Endometrium (tissue), 2 donors: ENCODE results near the gene MYO3B.
"Not testable (repeated sequence)": the region's sequence is repeated elsewhere in the genome, so short reads cannot be mapped to it uniquely, and the experiment has no call there.

Source experiments
- FAIRE-seq: peaks from 2 replicates; lab custom pipeline; 2012; peaks lifted over from hg19 to GRCh38; lab: Jason Lieb, UNC
- donor health status: control.
- donor health status: control.

Gene MYO3B

GRCh38 chr2:170514140-170514539 lies 336.2 kb downstream of the MYO3B start:
- FAIRE-seq: no peak

GRCh38 chr2:170517538-170517937 lies 339.6 kb downstream of the MYO3B start:
- FAIRE-seq: no peak

GRCh38 chr2:170518911-170519310 lies 341.0 kb downstream of the MYO3B start:
- FAIRE-seq: no peak

- FAIRE-seq: no peak
These were observed 343.4 kb downstream of the MYO3B start for GRCh38 chr2:170521299-170521698.

GRCh38 chr2:170523506-170523905 lies 345.6 kb downstream of the MYO3B start:
- FAIRE-seq: no peak

GRCh38 chr2:170524828-170525565 lies 347.1 kb downstream of the MYO3B start:
- FAIRE-seq: no peak

- no peak for FAIRE-seq
These were observed 347.6 kb downstream of the MYO3B start for GRCh38 chr2:170525566-170525900.

- peak; percentile 92 for FAIRE-seq
These were observed 352.4 kb downstream of the MYO3B start for GRCh38 chr2:170530284-170530745.

- no peak for FAIRE-seq
These were observed 353.0 kb downstream of the MYO3B start for GRCh38 chr2:170530803-170531564.

GRCh38 chr2:170531876-170532275 lies 353.9 kb downstream of the MYO3B start:
- FAIRE-seq: no peak

GRCh38 chr2:170533156-170533555 lies 355.2 kb downstream of the MYO3B start:
- FAIRE-seq: no peak

GRCh38 chr2:170535552-170535951 lies 357.6 kb downstream of the MYO3B start:
- no peak for FAIRE-seq

- no peak for FAIRE-seq
These were observed 366.9 kb downstream of the MYO3B start for GRCh38 chr2:170544817-170545216.

- FAIRE-seq: no peak
These were observed 370.4 kb downstream of the MYO3B start for GRCh38 chr2:170548304-170548703.

GRCh38 chr2:170550501-170550900 lies 372.6 kb downstream of the MYO3B start:
- FAIRE-seq: no peak

- FAIRE-seq: not testable (repeated sequence)
These were observed 374.0 kb downstream of the MYO3B start for GRCh38 chr2:170551899-170552298.

GRCh38 chr2:170553748-170554147 lies 375.8 kb downstream of the MYO3B start:
- FAIRE-seq: no peak

- no peak for FAIRE-seq
These were observed 376.5 kb downstream of the MYO3B start for GRCh38 chr2:170554278-170554955.

GRCh38 chr2:170562928-170563327 lies 385.0 kb downstream of the MYO3B start:
- FAIRE-seq: no peak

- FAIRE-seq: no peak
These were observed 385.5 kb downstream of the MYO3B start for GRCh38 chr2:170563401-170563800.

- peak; percentile 58 for FAIRE-seq
These were observed 388.2 kb downstream of the MYO3B start for GRCh38 chr2:170566138-170566537.

GRCh38 chr2:170567429-170567828 lies 389.5 kb downstream of the MYO3B start:
- FAIRE-seq: no peak

GRCh38 chr2:170568511-170568910 lies 390.6 kb downstream of the MYO3B start:
- no peak for FAIRE-seq
